Brain pericyte (primary cell): ENCODE results near the gene EHD2.
A peak's percentile ranks its signal among the peaks of the same experiment; 100 is the strongest.

Experiments used
- DNase-seq: peaks from one replicate; pipeline ENCODE4 v3.0.0-alpha.2; 2012; ENCODE audit warnings: low read depth, low spot score

EHD2 gene

DNA sequence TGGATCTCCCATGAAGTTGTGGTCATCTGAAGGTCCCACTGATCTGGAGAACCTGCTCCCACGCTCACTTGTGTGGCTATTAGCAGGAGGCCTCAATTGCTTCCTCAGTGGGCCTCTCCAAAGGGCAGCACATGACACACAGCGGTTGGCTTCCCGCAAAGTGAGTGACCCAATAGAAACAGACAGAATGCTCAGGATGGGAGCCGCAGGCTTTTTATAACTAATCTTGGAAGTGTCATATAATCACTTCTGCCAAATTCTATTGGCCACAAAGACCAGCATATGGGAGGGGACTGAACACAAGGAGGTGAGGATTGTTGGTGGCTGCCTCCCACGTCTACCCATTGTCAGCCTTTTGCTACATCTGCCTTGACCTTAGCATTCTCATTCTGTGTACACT, 22.1 kb upstream of the EHD2 start:
- DNase-seq = no peak

- DNase-seq = no peak
Measured at GRCh38 chr19:47691782-47692181, 21.4 kb upstream of the EHD2 start.

- DNase-seq = no peak
Measured at GRCh38 chr19:47693489-47693888, 19.7 kb upstream of the EHD2 start.

- DNase-seq = no peak
Measured at GRCh38 chr19:47693903-47694302, 19.3 kb upstream of the EHD2 start.

- DNase-seq = no peak
Measured at GRCh38 chr19:47694466-47695273, 18.6 kb upstream of the EHD2 start.

DNA sequence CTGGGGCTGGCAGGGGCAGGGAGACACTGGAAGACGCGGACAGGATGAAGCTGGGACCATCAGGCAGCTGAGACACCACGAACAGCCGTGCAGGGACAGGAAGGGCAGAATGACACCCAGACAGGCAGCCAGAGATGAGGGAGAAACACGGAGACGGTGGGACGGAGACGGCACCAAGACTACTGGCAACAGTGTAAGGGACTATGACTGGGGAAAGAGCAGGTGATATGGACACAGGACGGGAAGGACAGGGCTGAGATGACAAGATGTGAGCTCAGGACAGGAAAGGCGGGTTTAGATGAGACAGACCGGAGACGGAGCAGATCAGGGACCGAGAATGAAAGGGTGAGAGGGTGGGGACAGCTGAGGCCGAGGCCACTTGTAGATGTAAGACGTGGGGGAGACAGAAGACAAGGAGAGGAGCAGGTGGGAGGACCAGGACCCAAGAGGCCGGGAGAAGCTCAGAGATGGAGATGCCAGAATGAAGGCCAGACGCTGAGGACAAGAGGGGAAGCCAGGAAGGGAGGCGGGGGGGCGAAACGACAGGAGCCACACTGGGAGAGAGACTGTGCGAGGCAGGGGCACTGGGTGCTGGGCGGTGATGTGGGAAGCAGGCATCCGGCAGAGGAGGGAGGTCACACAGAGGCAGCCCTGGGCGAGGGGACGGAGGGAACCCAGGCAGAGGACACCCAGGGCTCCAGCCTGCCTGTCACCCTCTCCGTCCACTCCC, 17.5 kb upstream of the EHD2 start:
- no peak for DNase-seq

DNA sequence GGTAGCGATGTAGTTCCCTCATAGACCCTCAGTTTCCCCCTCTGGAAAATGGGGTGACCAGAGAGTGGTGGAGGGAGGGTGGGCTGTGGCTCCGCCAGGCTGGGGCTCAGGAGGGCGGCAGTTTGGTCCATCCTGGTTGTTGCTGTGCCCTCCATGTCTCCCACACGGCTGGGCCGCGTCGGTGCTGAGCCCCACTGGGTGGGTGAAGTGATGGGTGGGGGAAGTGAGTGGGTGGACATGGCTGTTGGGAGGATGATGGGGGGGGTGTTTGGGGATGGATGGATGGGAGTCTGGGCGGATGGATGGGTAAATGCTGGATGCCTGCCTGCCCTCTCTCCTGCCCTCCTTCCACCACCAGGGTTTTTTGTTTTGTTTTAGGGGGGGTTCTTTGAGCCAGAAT, 16.6 kb upstream of the EHD2 start:
- DNase-seq = no peak

GRCh38 chr19:47697863-47698609, 15.2 kb upstream of the EHD2 start:
- DNase-seq = no peak

DNA sequence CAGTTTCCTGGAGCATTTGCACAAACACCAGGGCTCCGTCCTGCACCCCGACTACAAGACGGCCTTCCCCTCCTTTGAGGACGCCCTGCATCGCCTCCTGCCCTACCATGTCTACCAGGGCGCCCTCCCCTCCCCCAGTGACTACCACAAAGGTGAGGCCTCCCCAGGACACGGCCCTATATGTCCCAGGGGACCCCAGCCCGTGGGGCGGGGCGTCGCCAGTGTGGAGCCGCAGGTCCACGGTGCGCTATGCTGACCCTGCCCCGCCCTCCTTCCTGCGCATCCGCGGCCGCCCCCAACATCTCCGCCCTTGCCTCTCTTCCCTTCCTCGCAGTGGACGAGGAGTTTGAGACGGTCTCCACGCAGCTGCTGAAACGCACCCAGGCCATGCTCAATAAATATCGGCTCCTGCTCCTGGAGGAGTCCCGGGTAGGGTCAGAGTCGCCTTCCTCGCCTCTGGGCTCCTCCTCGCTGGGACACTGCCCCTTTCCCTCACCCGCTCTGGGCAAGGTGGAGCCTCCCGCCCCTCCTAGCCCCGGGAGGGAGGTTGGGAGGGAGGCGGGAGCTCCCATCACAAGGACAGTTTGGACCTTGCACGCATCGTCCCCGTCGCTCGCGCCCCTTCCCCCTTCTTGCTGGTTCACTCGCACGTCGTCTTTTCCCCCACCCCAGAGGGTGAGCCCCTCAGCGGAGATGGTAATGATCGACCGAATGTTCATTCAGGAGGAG, 14.4 kb upstream of the EHD2 start:
- DNase-seq = no peak

DNA sequence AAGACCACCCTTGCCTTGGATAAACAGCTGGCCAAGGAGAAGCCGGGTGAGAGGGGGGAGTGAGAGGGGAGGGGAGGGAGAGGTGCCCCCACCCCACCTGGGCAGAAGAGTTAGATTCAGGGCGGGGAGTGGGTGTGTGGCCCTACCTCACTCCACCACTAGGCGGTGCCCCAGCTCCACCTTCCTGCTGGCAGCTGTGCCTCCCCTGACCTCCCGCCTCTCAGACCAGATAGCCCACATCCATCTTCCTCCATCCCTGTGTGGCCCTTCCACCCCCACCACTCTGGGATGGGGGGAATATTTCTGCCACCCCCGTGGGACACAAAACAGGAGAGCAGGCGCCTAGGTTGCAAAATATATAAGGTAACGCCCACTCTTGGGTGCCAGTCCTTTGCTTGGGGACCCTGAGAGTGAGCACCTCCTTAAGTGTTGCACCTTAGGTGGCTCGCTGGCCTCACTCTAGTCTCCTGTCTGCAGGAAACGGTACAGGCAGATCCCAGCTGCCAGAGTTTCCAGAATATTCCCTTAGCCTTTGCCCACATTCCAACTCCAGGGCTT, 13.8 kb upstream of the EHD2 start:
- no peak for DNase-seq

- DNase-seq = no peak
Measured at GRCh38 chr19:47700934-47701716, 12.1 kb upstream of the EHD2 start.

DNA sequence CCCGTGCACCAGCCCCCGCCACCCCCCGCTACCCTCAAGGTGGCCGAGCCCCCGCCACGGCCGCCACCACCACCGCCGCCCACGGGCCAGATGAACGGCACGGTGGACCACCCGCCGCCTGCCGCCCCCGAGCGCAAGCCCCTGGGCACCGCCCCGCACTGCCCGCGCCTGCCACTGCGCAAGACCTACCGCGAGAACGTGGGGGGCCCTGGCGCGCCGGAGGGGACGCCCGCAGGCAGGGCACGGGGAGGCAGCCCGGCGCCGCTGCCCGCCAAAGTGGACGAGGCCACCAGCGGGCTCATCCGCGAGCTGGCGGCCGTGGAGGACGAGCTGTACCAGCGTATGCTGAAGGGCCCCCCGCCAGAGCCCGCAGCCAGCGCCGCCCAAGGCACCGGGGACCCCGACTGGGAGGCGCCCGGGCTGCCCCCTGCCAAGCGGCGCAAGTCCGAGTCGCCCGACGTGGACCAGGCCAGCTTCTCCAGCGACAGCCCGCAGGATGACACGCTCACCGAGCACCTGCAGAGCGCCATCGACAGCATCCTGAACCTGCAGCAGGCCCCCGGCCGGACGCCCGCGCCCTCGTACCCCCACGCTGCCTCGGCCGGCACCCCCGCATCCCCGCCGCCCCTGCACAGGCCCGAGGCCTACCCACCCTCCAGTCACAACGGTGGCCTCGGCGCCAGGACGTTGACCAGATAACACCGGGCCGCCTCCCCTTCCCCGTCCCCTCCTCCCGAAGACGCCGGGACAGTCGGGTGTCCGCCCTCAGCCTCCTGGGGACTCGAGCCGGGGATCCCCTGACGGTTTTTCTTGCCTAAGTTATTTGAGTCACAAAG, 11.3 kb upstream of the EHD2 start:
- no peak for DNase-seq

GRCh38 chr19:47702671-47703070, 10.6 kb upstream of the EHD2 start:
- no peak for DNase-seq

- no peak for DNase-seq
Measured at GRCh38 chr19:47703301-47703700, 9.9 kb upstream of the EHD2 start.

DNA sequence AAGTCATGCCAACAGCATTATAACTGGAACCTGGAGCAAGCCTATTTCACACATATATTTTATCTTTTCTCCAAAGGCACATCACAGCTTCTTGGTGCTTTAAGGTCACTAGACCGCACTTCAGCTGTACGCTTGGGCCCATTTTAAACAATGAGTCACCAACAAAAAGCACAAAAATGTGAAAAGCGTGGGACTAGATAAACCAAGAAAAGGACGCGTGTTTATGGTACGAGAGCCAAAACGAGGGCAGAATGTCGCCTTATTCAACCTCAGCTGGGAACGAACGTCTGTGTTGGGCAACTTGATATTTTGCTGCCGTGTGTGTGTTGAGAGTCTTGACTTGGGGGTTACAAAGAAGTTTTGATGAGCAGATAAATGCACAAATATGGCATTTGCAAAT, 9.2 kb upstream of the EHD2 start:
- peak; percentile 72 for DNase-seq

- no peak for DNase-seq
Measured at GRCh38 chr19:47704656-47705055, 8.6 kb upstream of the EHD2 start.

GRCh38 chr19:47707135-47707925, 5.9 kb upstream of the EHD2 start:
- DNase-seq = no peak

DNA sequence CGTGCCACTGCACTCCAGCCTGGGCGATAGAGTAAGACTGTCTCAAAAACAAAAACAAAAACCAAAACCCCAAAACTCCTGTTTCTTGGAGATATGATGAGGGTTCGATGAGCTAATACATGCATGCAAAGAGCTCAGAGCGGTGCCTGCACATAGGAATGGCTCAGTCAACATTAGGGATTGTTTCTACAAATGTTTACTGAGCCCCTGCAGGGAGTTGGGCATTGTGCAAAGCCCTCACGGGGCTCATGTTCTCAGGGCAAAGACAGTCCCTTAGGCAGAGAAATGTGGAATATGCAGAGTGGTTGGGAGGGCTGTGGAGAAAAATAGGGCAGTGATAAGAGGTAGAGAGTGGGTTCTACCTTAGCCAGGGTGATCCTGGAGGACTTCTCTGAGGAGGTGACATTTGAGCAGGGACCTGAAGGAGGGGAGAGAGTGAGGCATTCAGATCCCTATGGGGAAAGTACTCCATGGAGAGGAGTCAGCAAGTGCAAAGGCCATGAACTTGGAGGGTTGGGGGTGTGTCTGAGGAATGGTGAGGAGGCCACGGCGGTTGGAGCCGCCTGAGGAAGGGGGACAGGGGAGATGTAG, 1.5 kb upstream of the EHD2 start:
- DNase-seq = no peak

DNA sequence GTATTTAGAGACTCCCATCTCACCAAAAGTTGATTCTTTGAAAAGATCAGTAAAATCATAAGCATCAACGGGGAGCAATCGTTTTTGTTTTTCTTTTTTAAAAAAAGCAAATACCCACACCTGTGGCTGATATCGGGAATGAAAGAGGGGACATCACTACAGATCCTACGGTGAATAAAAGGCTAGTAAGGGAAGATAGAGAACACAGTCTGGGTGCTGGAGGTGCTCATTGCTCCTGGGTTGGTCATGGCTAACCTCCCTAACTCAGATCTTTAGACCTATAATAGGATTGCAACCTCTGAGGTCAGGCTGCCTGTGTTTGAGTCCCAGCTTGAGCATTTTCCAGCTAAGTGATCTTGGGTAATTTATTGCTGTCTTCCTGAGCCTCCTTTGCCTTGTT, 1.1 kb downstream of the EHD2 start:
- DNase-seq = no peak
